AG10803 (cell line): Measurements from ENCODE around the gene ISLR.

ENCODE experiments used
- DNase-seq: peaks from one replicate; pipeline ENCODE4 v3.0.0; 2010; ENCODE audit warnings: low read depth
- H3K4me3 ChIP-seq: 2 replicates; pipeline ENCODE4 v1.5.1; 2011; ENCODE audit warnings: mild to moderate bottlenecking, low read length, control low read depth
- TF ChIP-seq, protein P1 (sequence below): conservative IDR thresholded peaks from 2 replicates; pipeline ENCODE4 v1.5.1; 2011; ENCODE audit warnings: mild to moderate bottlenecking, low read length, control low read depth, inconsistent platforms

The ISLR gene

DNA sequence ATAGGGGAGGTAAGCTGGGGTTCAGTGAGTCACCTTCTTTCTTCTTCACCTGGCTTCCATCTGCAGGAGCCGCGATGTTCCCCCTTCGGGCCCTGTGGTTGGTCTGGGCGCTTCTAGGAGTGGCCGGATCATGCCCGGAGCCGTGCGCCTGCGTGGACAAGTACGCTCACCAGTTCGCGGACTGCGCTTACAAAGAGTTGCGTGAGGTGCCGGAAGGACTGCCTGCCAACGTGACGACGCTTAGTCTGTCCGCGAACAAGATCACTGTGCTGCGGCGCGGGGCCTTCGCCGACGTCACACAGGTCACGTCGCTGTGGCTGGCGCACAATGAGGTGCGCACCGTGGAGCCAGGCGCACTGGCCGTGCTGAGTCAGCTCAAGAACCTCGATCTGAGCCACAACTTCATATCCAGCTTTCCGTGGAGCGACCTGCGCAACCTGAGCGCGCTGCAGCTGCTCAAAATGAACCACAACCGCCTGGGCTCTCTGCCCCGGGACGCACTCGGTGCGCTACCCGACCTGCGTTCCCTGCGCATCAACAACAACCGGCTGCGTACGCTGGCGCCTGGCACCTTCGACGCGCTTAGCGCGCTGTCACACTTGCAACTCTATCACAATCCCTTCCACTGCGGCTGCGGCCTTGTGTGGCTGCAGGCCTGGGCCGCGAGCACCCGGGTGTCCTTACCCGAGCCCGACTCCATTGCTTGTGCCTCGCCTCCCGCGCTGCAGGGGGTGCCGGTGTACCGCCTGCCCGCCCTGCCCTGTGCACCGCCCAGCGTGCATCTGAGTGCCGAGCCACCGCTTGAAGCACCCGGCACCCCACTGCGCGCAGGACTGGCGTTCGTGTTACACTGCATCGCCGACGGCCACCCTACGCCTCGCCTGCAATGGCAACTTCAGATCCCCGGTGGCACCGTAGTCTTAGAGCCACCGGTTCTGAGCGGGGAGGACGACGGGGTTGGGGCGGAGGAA is 40.5 kb upstream of the ISLR start:
- DNase-seq = peak; percentile 52
- no peak overlapping the region for H3K4me3 ChIP-seq
- TF ChIP-seq, protein P1, sequence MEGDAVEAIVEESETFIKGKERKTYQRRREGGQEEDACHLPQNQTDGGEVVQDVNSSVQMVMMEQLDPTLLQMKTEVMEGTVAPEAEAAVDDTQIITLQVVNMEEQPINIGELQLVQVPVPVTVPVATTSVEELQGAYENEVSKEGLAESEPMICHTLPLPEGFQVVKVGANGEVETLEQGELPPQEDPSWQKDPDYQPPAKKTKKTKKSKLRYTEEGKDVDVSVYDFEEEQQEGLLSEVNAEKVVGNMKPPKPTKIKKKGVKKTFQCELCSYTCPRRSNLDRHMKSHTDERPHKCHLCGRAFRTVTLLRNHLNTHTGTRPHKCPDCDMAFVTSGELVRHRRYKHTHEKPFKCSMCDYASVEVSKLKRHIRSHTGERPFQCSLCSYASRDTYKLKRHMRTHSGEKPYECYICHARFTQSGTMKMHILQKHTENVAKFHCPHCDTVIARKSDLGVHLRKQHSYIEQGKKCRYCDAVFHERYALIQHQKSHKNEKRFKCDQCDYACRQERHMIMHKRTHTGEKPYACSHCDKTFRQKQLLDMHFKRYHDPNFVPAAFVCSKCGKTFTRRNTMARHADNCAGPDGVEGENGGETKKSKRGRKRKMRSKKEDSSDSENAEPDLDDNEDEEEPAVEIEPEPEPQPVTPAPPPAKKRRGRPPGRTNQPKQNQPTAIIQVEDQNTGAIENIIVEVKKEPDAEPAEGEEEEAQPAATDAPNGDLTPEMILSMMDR = no peak

DNA sequence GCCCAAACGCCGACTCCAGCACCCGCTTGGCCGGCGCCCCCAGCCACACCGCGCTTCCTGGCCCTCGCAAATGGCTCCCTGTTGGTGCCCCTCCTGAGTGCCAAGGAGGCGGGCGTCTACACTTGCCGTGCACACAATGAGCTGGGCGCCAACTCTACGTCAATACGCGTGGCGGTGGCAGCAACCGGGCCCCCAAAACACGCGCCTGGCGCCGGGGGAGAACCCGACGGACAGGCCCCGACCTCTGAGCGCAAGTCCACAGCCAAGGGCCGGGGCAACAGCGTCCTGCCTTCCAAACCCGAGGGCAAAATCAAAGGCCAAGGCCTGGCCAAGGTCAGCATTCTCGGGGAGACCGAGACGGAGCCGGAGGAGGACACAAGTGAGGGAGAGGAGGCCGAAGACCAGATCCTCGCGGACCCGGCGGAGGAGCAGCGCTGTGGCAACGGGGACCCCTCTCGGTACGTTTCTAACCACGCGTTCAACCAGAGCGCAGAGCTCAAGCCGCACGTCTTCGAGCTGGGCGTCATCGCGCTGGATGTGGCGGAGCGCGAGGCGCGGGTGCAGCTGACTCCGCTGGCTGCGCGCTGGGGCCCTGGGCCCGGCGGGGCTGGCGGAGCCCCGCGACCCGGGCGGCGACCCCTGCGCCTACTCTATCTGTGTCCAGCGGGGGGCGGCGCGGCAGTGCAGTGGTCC is 39.7 kb upstream of the ISLR start:
- no peak overlapping the region for H3K4me3 ChIP-seq
- TF ChIP-seq, protein P1 = no peak

GRCh38 chr15:74134387-74135027 is 39.0 kb upstream of the ISLR start:
- TF ChIP-seq, protein P1 = peak; percentile 62
- H3K4me3 ChIP-seq = no peak overlapping the region
- peak; percentile 45 for DNase-seq

More for the DNA sequence above, 39.7 kb upstream of the ISLR start:
- DNase-seq = no peak

- DNase-seq = no peak
- TF ChIP-seq, protein P1 = no peak
Measured at GRCh38 chr15:74135041-74135565, 38.4 kb upstream of the ISLR start.

GRCh38 chr15:74136540-74136813 is 37.0 kb upstream of the ISLR start:
- peak overlapping the region; percentile 62 for H3K4me3 ChIP-seq
- DNase-seq = no peak
- TF ChIP-seq, protein P1 = no peak

More at GRCh38 chr15:74135041-74135565, 38.4 kb upstream of the ISLR start:
- H3K4me3 ChIP-seq = no peak overlapping the region

GRCh38 chr15:74136814-74137536 is 36.5 kb upstream of the ISLR start:
- H3K4me3 ChIP-seq = peak overlapping the region; percentile 62
- TF ChIP-seq, protein P1 = no peak
- peak; percentile 13 for DNase-seq
